K562 (cell line): ENCODE results near the gene NDUFAB1. TPM values are rescaled to one million over a fixed set of nuclear protein-coding genes. Genes with fewer than 3 reads are reported as not detected.

ENCODE experiments used
- ARHGAP35 ChIP-seq: fragments of 450-650 bp; IDR thresholded peaks from 2 replicates; pipeline ENCODE4 v1.6.1; 2018; ENCODE audit not compliant: partially characterized antibody
- ATF1 ChIP-seq, 2 experiments: fragments of 450-650 bp in 1 of 2; IDR thresholded peaks; 2 replicates each; pipeline ENCODE4 v1.6.1; 2016; ENCODE audit warnings: missing compliant biosample characterization in 1 of 2, missing genetic modification characterization in 1 of 2
- BACH1 ChIP-seq: fragments of 200-800 bp; sonication (Bioruptor generic); IDR thresholded peaks from 2 replicates; pipeline ENCODE4 v1.6.1; 2016; ENCODE audit warnings: missing genetic modification characterization, missing compliant biosample characterization
- FOXP1 ChIP-seq: sonication (generic); formaldehyde crosslinking; IDR thresholded peaks from 2 replicates; pipeline ENCODE4 v1.8.0; 2022; ENCODE audit warnings: mild to moderate bottlenecking, missing genetic modification reagents
- HEY1 ChIP-seq: fragments of 250-450 bp; sonication (Bioruptor Pico); IDR thresholded peaks from 2 replicates; pipeline ENCODE4 v1.5.0; 2020; ENCODE audit warnings: mild to moderate bottlenecking, moderate library complexity, borderline replicate concordance
- HNRNPUL1 ChIP-seq: fragments of 200-400 bp; formaldehyde crosslinking; IDR thresholded peaks from 2 replicates; pipeline ENCODE4 v1.6.1; 2017; ENCODE audit warnings: low read length
- MTA2 ChIP-seq: fragments of 450-650 bp; IDR thresholded peaks from 2 replicates; pipeline ENCODE4 v1.6.1; 2016; ENCODE audit warnings: low read depth
- NBN ChIP-seq: fragments of 450-650 bp; IDR thresholded peaks from 2 replicates; pipeline ENCODE4 v1.6.1; 2016; ENCODE audit warnings: low read depth, mild to moderate bottlenecking
- NR2C2 ChIP-seq, 2 experiments: fragments of 200-800 bp in 1 of 2; sonication (Bioruptor generic) in 1 of 2; sonication (generic) in 1 of 2; formaldehyde crosslinking in 1 of 2; IDR thresholded peaks; 2 replicates each; pipeline versions ENCODE4 v1.6.1 to v1.8.0; 2016 to 2022; ENCODE audit warnings: mild to moderate bottlenecking in 1 of 2, missing compliant biosample characterization in 1 of 2, missing genetic modification characterization in 1 of 2, missing genetic modification reagents in 1 of 2
- NR4A1 ChIP-seq, 2 experiments: fragments of 250-450 bp in 1 of 2; fragments of 450-650 bp in 1 of 2; sonication (Bioruptor Pico) in 1 of 2; IDR thresholded peaks; 2 replicates each; pipeline versions ENCODE4 v1.4.0 to v1.6.1; 2016 to 2020; ENCODE audit warnings: mild to moderate bottlenecking in 2 of 2, missing compliant biosample characterization in 1 of 2, missing genetic modification characterization in 1 of 2, moderate library complexity in 1 of 2
- POLR2H ChIP-seq: IDR thresholded peaks from 2 replicates; pipeline ENCODE4 v1.6.1; 2016; ENCODE audit warnings: missing genetic modification characterization, low read depth, mild to moderate bottlenecking, control low read depth, missing compliant biosample characterization, moderate library complexity
- TAF9B ChIP-seq: fragments of 450-650 bp; IDR thresholded peaks from 2 replicates; pipeline ENCODE4 v1.6.1; 2018; ENCODE audit warnings: mild to moderate bottlenecking; ENCODE audit not compliant: partially characterized antibody
- TFE3 ChIP-seq: fragments of 450-650 bp; formaldehyde crosslinking; IDR thresholded peaks from 2 replicates; pipeline ENCODE4 v1.4.0; 2020; ENCODE audit warnings: mild to moderate bottlenecking, mixed read lengths
- ZBTB9 ChIP-seq: fragments of 450-650 bp; formaldehyde crosslinking; IDR thresholded peaks from 2 replicates; pipeline ENCODE4 v1.4.0; 2020; ENCODE audit warnings: mild to moderate bottlenecking, moderate library complexity
- ZFX ChIP-seq: sonication (generic); formaldehyde crosslinking; IDR thresholded peaks from 2 replicates; pipeline ENCODE4 v1.8.0; 2022; ENCODE audit warnings: mild to moderate bottlenecking, missing genetic modification reagents, moderate library complexity
- ZZZ3 ChIP-seq: fragments of 450-650 bp; IDR thresholded peaks from 2 replicates; pipeline ENCODE4 v1.6.1; 2016; ENCODE audit warnings: antibody characterized with exemption, mild to moderate bottlenecking, moderate library complexity
- polyA plus RNA-seq, 8 experiments: library from polyadenylated mRNA; depleted of rRNA in 4 of 8; stranded (reverse) in 5 of 8; unstranded in 3 of 8; fragments of >200 nt; fragmentation: Nextera tagmentation in 2 of 8; fragmentation: Illumina TruSeq in 1 of 8; extraction: Ambion mirVana in 2 of 8; extraction: Trizol in 1 of 8; gene quantifications; 2 replicates each; pipeline versions ENCODE4 v1.2.1 to v1.2.3, GENCODE V29; 2011 to 2014; ENCODE audit warnings: inconsistent platforms in 1 of 8, missing spikeins in 1 of 8
- total RNA-seq, 7 experiments: library from RNA; depleted of rRNA in 6 of 7; stranded (reverse); fragments of >200 nt in 6 of 7; fragmentation: Illumina TruSeq in 2 of 7; extraction: Trizol in 2 of 7; gene quantifications; 2 replicates each; pipeline versions ENCODE4 v1.2.1 to v1.2.3, GENCODE V29; 2011 to 2021; ENCODE audit warnings: low replicate concordance in 1 of 7
- TF ChIP-seq, protein P1 (sequence below): fragments of 250-450 bp; sonication (Bioruptor Pico); IDR thresholded peaks from 2 replicates; pipeline ENCODE4 v1.8.0; 2021; ENCODE audit warnings: moderate library complexity, mild to moderate bottlenecking, inconsistent platforms
- TF ChIP-seq, protein P2 (sequence below): sonication (generic); formaldehyde crosslinking; IDR thresholded peaks from 2 replicates; pipeline ENCODE4 v1.9.0; 2022; ENCODE audit warnings: mild to moderate bottlenecking, missing genetic modification reagents
- TF ChIP-seq, protein P3 (sequence below): sonication (generic); formaldehyde crosslinking; IDR thresholded peaks from 2 replicates; pipeline ENCODE4 v1.8.0; 2022; ENCODE audit warnings: mild to moderate bottlenecking, missing genetic modification reagents
- TF ChIP-seq, protein P4 (sequence below), 2 experiments: fragments of 450-650 bp in 1 of 2; sonication (generic) in 1 of 2; formaldehyde crosslinking in 1 of 2; IDR thresholded peaks in 1 of 2; conservative IDR thresholded peaks in 1 of 2; 2 replicates each; pipeline versions ENCODE4 v1.6.1 to v1.8.1; 2016 to 2023; ENCODE audit warnings: mild to moderate bottlenecking in 2 of 2, moderate library complexity in 2 of 2, inconsistent platforms in 1 of 2, missing genetic modification reagents in 1 of 2

The NDUFAB1 gene
- total and polyA plus RNA-seq, 9 of the 15 experiments (the other 6 are each of a cell fraction or from before 2014, with no cell fraction given): 123 to 481 (median 238) TPM

GRCh38 chr16:23597003-23597756, 1.1 kb upstream of the NDUFAB1 start (continued):
- TF ChIP-seq ZBTB9 (CRISPR knock-in tag) (peak; percentile 100), ATF1 (CRISPR knock-in tag; IDR thresholded peaks at IDR 0.05) (no peak), ATF1 (tag; IDR thresholded peaks at IDR 0.05) (peak; percentile 90), ZZZ3 (no peak), BACH1 (tag) (peak; percentile 100), ZFX (CRISPR knock-in tag) (no peak), NR4A1 (CRISPR knock-in tag; IDR thresholded peaks at IDR 0.05) (peak; percentile 99), NR4A1 (tag; IDR thresholded peaks at IDR 0.05) (peak; percentile 100), POLR2H (tag) (peak; percentile 93), TFE3 (CRISPR knock-in tag) (peak; percentile 73), HNRNPUL1 (no peak), ARHGAP35 (no peak), HEY1 (CRISPR knock-in tag) (peak; percentile 95), NBN (peak; percentile 89), NR2C2 (CRISPR knock-in tag; IDR thresholded peaks at IDR 0.05) (no peak), NR2C2 (tag; IDR thresholded peaks at IDR 0.05) (peak; percentile 89), MTA2 (peak; percentile 50; the same call in 1 of the 2 replicates), FOXP1 (CRISPR knock-in tag) (peak; percentile 46; the same call in 1 of the 2 replicates), TAF9B (peak; percentile 65)
- TF ChIP-seq, protein P1, sequence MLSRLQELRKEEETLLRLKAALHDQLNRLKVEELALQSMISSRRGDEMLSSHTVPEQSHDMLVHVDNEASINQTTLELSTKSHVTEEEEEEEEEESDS (CRISPR knock-in tag): peak; percentile 83
- TF ChIP-seq, protein P2, sequence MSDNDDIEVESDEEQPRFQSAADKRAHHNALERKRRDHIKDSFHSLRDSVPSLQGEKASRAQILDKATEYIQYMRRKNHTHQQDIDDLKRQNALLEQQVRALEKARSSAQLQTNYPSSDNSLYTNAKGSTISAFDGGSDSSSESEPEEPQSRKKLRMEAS (CRISPR knock-in tag): peak; percentile 48; the same call in 1 of the 2 replicates
- TF ChIP-seq, protein P3, sequence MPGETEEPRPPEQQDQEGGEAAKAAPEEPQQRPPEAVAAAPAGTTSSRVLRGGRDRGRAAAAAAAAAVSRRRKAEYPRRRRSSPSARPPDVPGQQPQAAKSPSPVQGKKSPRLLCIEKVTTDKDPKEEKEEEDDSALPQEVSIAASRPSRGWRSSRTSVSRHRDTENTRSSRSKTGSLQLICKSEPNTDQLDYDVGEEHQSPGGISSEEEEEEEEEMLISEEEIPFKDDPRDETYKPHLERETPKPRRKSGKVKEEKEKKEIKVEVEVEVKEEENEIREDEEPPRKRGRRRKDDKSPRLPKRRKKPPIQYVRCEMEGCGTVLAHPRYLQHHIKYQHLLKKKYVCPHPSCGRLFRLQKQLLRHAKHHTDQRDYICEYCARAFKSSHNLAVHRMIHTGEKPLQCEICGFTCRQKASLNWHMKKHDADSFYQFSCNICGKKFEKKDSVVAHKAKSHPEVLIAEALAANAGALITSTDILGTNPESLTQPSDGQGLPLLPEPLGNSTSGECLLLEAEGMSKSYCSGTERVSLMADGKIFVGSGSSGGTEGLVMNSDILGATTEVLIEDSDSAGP (CRISPR knock-in tag): no peak
- TF ChIP-seq, protein P4, sequence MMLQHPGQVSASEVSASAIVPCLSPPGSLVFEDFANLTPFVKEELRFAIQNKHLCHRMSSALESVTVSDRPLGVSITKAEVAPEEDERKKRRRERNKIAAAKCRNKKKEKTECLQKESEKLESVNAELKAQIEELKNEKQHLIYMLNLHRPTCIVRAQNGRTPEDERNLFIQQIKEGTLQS (IDR thresholded peaks at IDR 0.05): peak; percentile 77
- TF ChIP-seq, protein P4 (CRISPR knock-in tag; conservative IDR thresholded peaks at IDR 0.05): no peak; the same call in 1 of the 2 replicates
